ENCODE measurements around the gene CFDP1.

CFDP1 gene

DNA sequence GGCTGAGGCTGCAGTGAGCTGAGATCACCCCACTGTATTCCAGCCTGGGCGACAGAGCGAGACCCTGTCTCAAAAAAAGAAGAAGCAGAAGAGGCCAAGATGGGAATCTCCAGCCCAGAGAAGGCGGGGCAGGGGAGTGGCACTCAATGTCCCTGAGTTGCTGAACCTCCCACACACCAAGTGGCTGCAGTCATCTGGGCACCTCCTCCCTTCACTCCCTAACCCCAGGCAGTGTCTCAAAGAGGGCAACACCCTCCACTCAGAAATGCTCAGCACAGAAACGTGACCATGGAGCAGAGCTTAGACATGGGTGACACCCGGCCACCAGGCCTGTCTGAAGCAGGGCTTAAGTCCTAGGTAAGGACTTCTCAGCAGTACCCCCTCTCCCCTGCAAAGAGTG, 145.6 kb downstream of the CFDP1 start:
- TF ChIP-seq TCF12 (IDR thresholded peaks at IDR 0.05; ENCODE audit: low read depth) (no peak), FOXM1 (IDR thresholded peaks at IDR 0.05; ENCODE audit: borderline replicate concordance, low read depth) (no peak), NFIC (IDR thresholded peaks at IDR 0.05) (no peak), EP300 (IDR thresholded peaks at IDR 0.05; ENCODE audit: borderline replicate concordance) (no peak), YY1 (IDR thresholded peaks at IDR 0.05; ENCODE audit: low read depth) (no peak), RAD21 (IDR thresholded peaks at IDR 0.05; ENCODE audit: low read depth) (no peak), EGR1 (IDR thresholded peaks at IDR 0.05) (no peak), TEAD4 (IDR thresholded peaks at IDR 0.05) (no peak)
- TF ChIP-seq, protein P1, sequence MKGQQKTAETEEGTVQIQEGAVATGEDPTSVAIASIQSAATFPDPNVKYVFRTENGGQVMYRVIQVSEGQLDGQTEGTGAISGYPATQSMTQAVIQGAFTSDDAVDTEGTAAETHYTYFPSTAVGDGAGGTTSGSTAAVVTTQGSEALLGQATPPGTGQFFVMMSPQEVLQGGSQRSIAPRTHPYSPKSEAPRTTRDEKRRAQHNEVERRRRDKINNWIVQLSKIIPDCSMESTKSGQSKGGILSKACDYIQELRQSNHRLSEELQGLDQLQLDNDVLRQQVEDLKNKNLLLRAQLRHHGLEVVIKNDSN (IDR thresholded peaks at IDR 0.05), result no peak
- TF ChIP-seq, protein P2, sequence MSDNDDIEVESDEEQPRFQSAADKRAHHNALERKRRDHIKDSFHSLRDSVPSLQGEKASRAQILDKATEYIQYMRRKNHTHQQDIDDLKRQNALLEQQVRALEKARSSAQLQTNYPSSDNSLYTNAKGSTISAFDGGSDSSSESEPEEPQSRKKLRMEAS (IDR thresholded peaks at IDR 0.05), result no peak
- TF ChIP-seq, protein P3, sequence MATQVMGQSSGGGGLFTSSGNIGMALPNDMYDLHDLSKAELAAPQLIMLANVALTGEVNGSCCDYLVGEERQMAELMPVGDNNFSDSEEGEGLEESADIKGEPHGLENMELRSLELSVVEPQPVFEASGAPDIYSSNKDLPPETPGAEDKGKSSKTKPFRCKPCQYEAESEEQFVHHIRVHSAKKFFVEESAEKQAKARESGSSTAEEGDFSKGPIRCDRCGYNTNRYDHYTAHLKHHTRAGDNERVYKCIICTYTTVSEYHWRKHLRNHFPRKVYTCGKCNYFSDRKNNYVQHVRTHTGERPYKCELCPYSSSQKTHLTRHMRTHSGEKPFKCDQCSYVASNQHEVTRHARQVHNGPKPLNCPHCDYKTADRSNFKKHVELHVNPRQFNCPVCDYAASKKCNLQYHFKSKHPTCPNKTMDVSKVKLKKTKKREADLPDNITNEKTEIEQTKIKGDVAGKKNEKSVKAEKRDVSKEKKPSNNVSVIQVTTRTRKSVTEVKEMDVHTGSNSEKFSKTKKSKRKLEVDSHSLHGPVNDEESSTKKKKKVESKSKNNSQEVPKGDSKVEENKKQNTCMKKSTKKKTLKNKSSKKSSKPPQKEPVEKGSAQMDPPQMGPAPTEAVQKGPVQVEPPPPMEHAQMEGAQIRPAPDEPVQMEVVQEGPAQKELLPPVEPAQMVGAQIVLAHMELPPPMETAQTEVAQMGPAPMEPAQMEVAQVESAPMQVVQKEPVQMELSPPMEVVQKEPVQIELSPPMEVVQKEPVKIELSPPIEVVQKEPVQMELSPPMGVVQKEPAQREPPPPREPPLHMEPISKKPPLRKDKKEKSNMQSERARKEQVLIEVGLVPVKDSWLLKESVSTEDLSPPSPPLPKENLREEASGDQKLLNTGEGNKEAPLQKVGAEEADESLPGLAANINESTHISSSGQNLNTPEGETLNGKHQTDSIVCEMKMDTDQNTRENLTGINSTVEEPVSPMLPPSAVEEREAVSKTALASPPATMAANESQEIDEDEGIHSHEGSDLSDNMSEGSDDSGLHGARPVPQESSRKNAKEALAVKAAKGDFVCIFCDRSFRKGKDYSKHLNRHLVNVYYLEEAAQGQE (IDR thresholded peaks at IDR 0.05; ENCODE audit: low read depth), result no peak

DNA sequence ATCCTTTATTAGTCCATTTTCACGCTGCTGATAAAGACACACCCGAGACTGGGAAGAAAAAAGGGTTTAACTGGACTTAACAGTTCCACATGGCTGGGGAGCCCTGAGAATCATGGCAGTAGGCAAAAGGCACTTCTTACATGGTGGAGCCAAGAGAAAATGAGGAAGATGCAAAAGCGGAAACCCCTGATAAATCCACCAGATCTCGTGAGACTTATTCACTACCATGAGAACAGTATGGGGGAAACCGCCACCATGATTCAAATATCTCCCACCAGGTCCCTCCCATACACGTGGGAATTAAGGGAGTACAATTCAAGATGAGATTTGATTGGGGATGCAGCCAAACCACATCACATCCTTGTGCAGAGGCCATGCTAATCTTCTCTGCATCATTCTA, 146.9 kb downstream of the CFDP1 start:
- TF ChIP-seq CEBPB (IDR thresholded peaks at IDR 0.05) (no peak), TAF1 (IDR thresholded peaks at IDR 0.05; ENCODE audit: low read depth) (no peak), FOXM1 (IDR thresholded peaks at IDR 0.05; ENCODE audit: borderline replicate concordance, low read depth) (no peak), RAD21 (IDR thresholded peaks at IDR 0.05; ENCODE audit: low read depth) (no peak), ZBTB7A (IDR thresholded peaks at IDR 0.05; ENCODE audit: low read depth) (no peak), EP300 (IDR thresholded peaks at IDR 0.05; ENCODE audit: borderline replicate concordance) (no peak), YY1 (IDR thresholded peaks at IDR 0.05; ENCODE audit: low read depth) (no peak), TCF12 (IDR thresholded peaks at IDR 0.05; ENCODE audit: low read depth) (no peak), EGR1 (IDR thresholded peaks at IDR 0.05) (no peak), CREB1 (IDR thresholded peaks at IDR 0.05; ENCODE audit: low read depth) (no peak), NFIC (IDR thresholded peaks at IDR 0.05) (no peak)
- TF ChIP-seq, protein P3 (IDR thresholded peaks at IDR 0.05; ENCODE audit: low read depth), result no peak
- TF ChIP-seq, protein P1 (IDR thresholded peaks at IDR 0.05), result no peak
- TF ChIP-seq, protein P2 (IDR thresholded peaks at IDR 0.05), result no peak

DNA sequence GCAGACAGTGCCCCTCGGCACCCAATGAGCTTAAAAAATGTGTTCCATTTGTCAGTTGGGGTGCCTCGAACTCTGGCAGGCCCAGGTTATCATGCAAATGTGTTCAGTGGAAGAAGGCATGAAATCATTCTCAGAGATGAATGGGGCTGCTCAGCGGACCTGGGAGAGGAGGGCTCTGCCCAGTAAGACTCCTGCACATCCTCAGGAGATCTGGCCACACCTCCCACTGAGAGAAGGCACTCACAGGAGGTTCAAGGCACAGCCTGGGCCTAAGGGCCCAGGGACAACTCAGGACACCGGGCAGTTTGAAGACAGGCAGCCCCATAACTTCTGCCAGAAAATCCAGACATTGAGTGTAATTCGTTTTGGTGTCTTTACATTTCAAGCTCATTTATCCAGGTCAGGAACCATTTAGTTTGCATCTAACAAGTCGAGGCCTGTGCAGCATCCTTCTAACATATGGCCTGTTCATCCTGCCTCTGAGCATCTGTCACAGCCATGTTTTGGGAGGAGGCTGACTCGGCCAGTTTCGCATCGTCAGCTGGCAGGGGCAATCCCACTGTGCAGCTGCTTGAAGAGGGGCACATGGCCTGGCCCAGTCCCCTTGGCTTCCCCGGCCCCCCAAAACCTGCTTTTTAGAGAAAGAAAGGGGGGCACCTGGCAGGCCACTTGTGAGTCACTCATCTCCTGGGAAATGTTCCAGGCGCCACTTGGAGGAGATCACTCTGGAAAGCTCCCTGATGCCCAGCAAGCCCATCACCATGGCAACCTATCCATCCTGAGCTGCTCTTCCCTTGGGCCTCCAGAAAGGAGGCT, 150.6 kb downstream of the CFDP1 start:
- TF ChIP-seq, protein P3 (IDR thresholded peaks at IDR 0.05; ENCODE audit: low read depth), result no peak
- TF ChIP-seq EGR1 (IDR thresholded peaks at IDR 0.05), result no peak
- no peak for TF ChIP-seq CREB1 (IDR thresholded peaks at IDR 0.05; ENCODE audit: low read depth)
- TF ChIP-seq YY1 (IDR thresholded peaks at IDR 0.05; ENCODE audit: low read depth), result no peak
- TF ChIP-seq EP300 (IDR thresholded peaks at IDR 0.05; ENCODE audit: borderline replicate concordance), result no peak
- TF ChIP-seq, protein P1 (IDR thresholded peaks at IDR 0.05), result no peak
- TF ChIP-seq NFIC (IDR thresholded peaks at IDR 0.05), result no peak
- TF ChIP-seq FOXM1 (IDR thresholded peaks at IDR 0.05; ENCODE audit: borderline replicate concordance, low read depth), result no peak
- TF ChIP-seq ZBTB7A (IDR thresholded peaks at IDR 0.05; ENCODE audit: low read depth), result no peak
- no peak for TF ChIP-seq TAF1 (IDR thresholded peaks at IDR 0.05; ENCODE audit: low read depth)
- TF ChIP-seq TEAD4 (IDR thresholded peaks at IDR 0.05), result no peak
- no peak for TF ChIP-seq CEBPB (IDR thresholded peaks at IDR 0.05)
- TF ChIP-seq, protein P2 (IDR thresholded peaks at IDR 0.05), result no peak
